T-helper 2 cell treated with Interferon-gamma antibody and Interleukin-4, amounts not matched to agents 5 μg/mL and 100 μg/mL, for 36 hours (primary cell): ENCODE measurements around the gene SLC1A2.

Experiments
- DNase-seq: peaks from one replicate; pipeline ENCODE4 v3.0.0; 2021; ENCODE audit warnings: low spot score
- H3K27ac Mint-ChIP-seq: one replicate; pipeline ENCODE4 v1.8.0; 2021; ENCODE audit warnings: mild to moderate bottlenecking, mixed read lengths
- H3K27me3 Mint-ChIP-seq: one replicate; pipeline ENCODE4 v1.8.0; 2021; ENCODE audit warnings: low read depth, mixed read lengths
- H3K36me3 Mint-ChIP-seq: one replicate; pipeline ENCODE4 v1.8.0; 2021; ENCODE audit warnings: low read depth, mixed read lengths
- H3K4me1 Mint-ChIP-seq: one replicate; pipeline ENCODE4 v1.8.0; 2021; ENCODE audit warnings: low read depth, mixed read lengths
- H3K4me3 Mint-ChIP-seq: one replicate; pipeline ENCODE4 v1.8.0; 2022; ENCODE audit warnings: mild to moderate bottlenecking, moderate library complexity, mixed read lengths
- H3K9me3 Mint-ChIP-seq: one replicate; pipeline ENCODE4 v1.8.0; 2021; ENCODE audit warnings: mixed read lengths

Gene SLC1A2

GRCh38 chr11:35343033-35343598 lies 76.2 kb downstream of the SLC1A2 start:
- peaks cover 11% of the 10 kb centered on the region for H3K9me3 Mint-ChIP-seq
- peak; percentile 77 for DNase-seq
- H3K27ac Mint-ChIP-seq: peak overlapping the region; percentile 87
- H3K4me3 Mint-ChIP-seq: peak overlapping the region; percentile 54
- peaks cover 12% of the 10 kb centered on the region for H3K36me3 Mint-ChIP-seq
- H3K4me1 Mint-ChIP-seq: peaks cover 62% of the 10 kb centered on the region
- H3K27me3 Mint-ChIP-seq: peaks cover 2% of the 10 kb centered on the region

GRCh38 chr11:35340715-35341114 lies 78.6 kb downstream of the SLC1A2 start:
- Mint-ChIP-seq H3K9me3 (peaks cover 27% of the 10 kb centered on the region), H3K4me1 (peaks cover 54% of the 10 kb centered on the region), H3K4me3 (no peak overlapping the region), H3K27me3 (no peaks in the 10 kb centered on the region), H3K27ac (no peak overlapping the region), H3K36me3 (peaks cover 12% of the 10 kb centered on the region)
- DNase-seq: no peak

- H3K27ac Mint-ChIP-seq: no peak overlapping the region
- no peak overlapping the region for H3K4me3 Mint-ChIP-seq
- H3K27me3 Mint-ChIP-seq: no peaks in the 10 kb centered on the region
- peaks cover 11% of the 10 kb centered on the region for H3K36me3 Mint-ChIP-seq
- peaks cover 24% of the 10 kb centered on the region for H3K9me3 Mint-ChIP-seq
- H3K4me1 Mint-ChIP-seq: peaks cover 48% of the 10 kb centered on the region
- no peak for DNase-seq
Observed at GRCh38 chr11:35340071-35340470, 79.3 kb downstream of the SLC1A2 start.

- Mint-ChIP-seq H3K4me3 (no peak overlapping the region), H3K27ac (no peak overlapping the region), H3K9me3 (peaks cover 30% of the 10 kb centered on the region), H3K4me1 (peaks cover 45% of the 10 kb centered on the region), H3K27me3 (no peaks in the 10 kb centered on the region), H3K36me3 (peaks cover 9% of the 10 kb centered on the region)
- no peak for DNase-seq
Observed at GRCh38 chr11:35338921-35339320, 80.4 kb downstream of the SLC1A2 start.

GRCh38 chr11:35337914-35338305 lies 81.4 kb downstream of the SLC1A2 start:
- Mint-ChIP-seq H3K27me3 (no peaks in the 10 kb centered on the region), H3K9me3 (peaks cover 30% of the 10 kb centered on the region), H3K36me3 (peaks cover 9% of the 10 kb centered on the region), H3K4me3 (no peak overlapping the region), H3K4me1 (peaks cover 35% of the 10 kb centered on the region), H3K27ac (no peak overlapping the region)
- DNase-seq: no peak

- Mint-ChIP-seq H3K27me3 (no peaks in the 10 kb centered on the region), H3K4me1 (peaks cover 34% of the 10 kb centered on the region), H3K9me3 (peaks cover 35% of the 10 kb centered on the region), H3K4me3 (no peak overlapping the region), H3K27ac (no peak overlapping the region), H3K36me3 (peaks cover 13% of the 10 kb centered on the region)
- peak; percentile 41 for DNase-seq
Observed at GRCh38 chr11:35337136-35337913, 82.0 kb downstream of the SLC1A2 start.

GRCh38 chr11:35336726-35337125 lies 82.6 kb downstream of the SLC1A2 start:
- no peak overlapping the region for H3K27ac Mint-ChIP-seq

GRCh38 chr11:35335226-35335625 lies 84.1 kb downstream of the SLC1A2 start:
- H3K27ac Mint-ChIP-seq: no peak overlapping the region
- H3K27me3 Mint-ChIP-seq: no peaks in the 10 kb centered on the region
- peaks cover 40% of the 10 kb centered on the region for H3K9me3 Mint-ChIP-seq
- H3K36me3 Mint-ChIP-seq: peaks cover 15% of the 10 kb centered on the region
- H3K4me1 Mint-ChIP-seq: peaks cover 45% of the 10 kb centered on the region
- no peak overlapping the region for H3K4me3 Mint-ChIP-seq
- DNase-seq: no peak

More at GRCh38 chr11:35336726-35337125, 82.6 kb downstream of the SLC1A2 start:
- Mint-ChIP-seq H3K4me3 (no peak overlapping the region), H3K27me3 (no peaks in the 10 kb centered on the region), H3K36me3 (peaks cover 13% of the 10 kb centered on the region), H3K9me3 (peaks cover 37% of the 10 kb centered on the region), H3K4me1 (peaks cover 35% of the 10 kb centered on the region)
- no peak for DNase-seq

- Mint-ChIP-seq H3K27ac (no peak overlapping the region), H3K9me3 (peaks cover 40% of the 10 kb centered on the region), H3K27me3 (no peaks in the 10 kb centered on the region), H3K4me1 (peaks cover 45% of the 10 kb centered on the region), H3K4me3 (no peak overlapping the region), H3K36me3 (peaks cover 15% of the 10 kb centered on the region)
- no peak for DNase-seq
Observed at GRCh38 chr11:35334385-35335090, 84.8 kb downstream of the SLC1A2 start.

GRCh38 chr11:35332524-35332923 lies 86.8 kb downstream of the SLC1A2 start:
- H3K9me3 Mint-ChIP-seq: peaks cover 29% of the 10 kb centered on the region
- no peak for DNase-seq
- H3K27me3 Mint-ChIP-seq: no peaks in the 10 kb centered on the region
- peaks cover 11% of the 10 kb centered on the region for H3K36me3 Mint-ChIP-seq
- no peak overlapping the region for H3K4me3 Mint-ChIP-seq
- no peak overlapping the region for H3K27ac Mint-ChIP-seq
- peaks cover 39% of the 10 kb centered on the region for H3K4me1 Mint-ChIP-seq

- no peaks in the 10 kb centered on the region for H3K27me3 Mint-ChIP-seq
- H3K4me3 Mint-ChIP-seq: peak overlapping the region; percentile 27
- H3K4me1 Mint-ChIP-seq: peaks cover 39% of the 10 kb centered on the region
- H3K9me3 Mint-ChIP-seq: peaks cover 19% of the 10 kb centered on the region
- H3K27ac Mint-ChIP-seq: peak overlapping the region; percentile 79
- DNase-seq: no peak
- H3K36me3 Mint-ChIP-seq: peaks cover 9% of the 10 kb centered on the region
Observed at GRCh38 chr11:35330931-35331330, 88.4 kb downstream of the SLC1A2 start.

- DNase-seq: no peak
- H3K9me3 Mint-ChIP-seq: peaks cover 18% of the 10 kb centered on the region
- peaks cover 9% of the 10 kb centered on the region for H3K36me3 Mint-ChIP-seq
- peaks cover 39% of the 10 kb centered on the region for H3K4me1 Mint-ChIP-seq
- peak overlapping the region; percentile 27 for H3K4me3 Mint-ChIP-seq
- H3K27ac Mint-ChIP-seq: peak overlapping the region; percentile 79
- no peaks in the 10 kb centered on the region for H3K27me3 Mint-ChIP-seq
Observed at GRCh38 chr11:35330156-35330889, 89.0 kb downstream of the SLC1A2 start.

GRCh38 chr11:35327829-35328228 lies 91.5 kb downstream of the SLC1A2 start:
- DNase-seq: no peak
- Mint-ChIP-seq H3K36me3 (peaks cover 8% of the 10 kb centered on the region), H3K4me1 (peaks cover 30% of the 10 kb centered on the region), H3K4me3 (no peak overlapping the region), H3K27me3 (no peaks in the 10 kb centered on the region), H3K9me3 (peaks cover 13% of the 10 kb centered on the region), H3K27ac (no peak overlapping the region)
